Effector memory CD8-positive, alpha-beta T cell (primary cell): ENCODE measurements around the gene TRIM47.

Source experiments
- ATAC-seq: fragments of 150-1000 bp; cut with Tn5 transposase; replicated peaks from 2 replicates; pipeline ENCODE4 v1.10.0; 2021; ENCODE audit warnings: mild to moderate bottlenecking, moderate library complexity
- DNase-seq, 3 experiments: peaks; one replicate each; pipeline ENCODE4 v3.0.0; 2021
- H3K27ac Mint-ChIP-seq, 2 donors: one replicate each; pipeline ENCODE4 v1.8.0; 2022; ENCODE audit warnings: mild to moderate bottlenecking in 2 of 2, mixed read lengths in 2 of 2, moderate library complexity in 2 of 2
- H3K27me3 Mint-ChIP-seq, 2 donors: one replicate each; pipeline ENCODE4 v1.8.0; 2022; ENCODE audit warnings: mixed read lengths in 2 of 2
- H3K36me3 Mint-ChIP-seq: one replicate; pipeline ENCODE4 v1.8.0; 2022; ENCODE audit warnings: mild to moderate bottlenecking, moderate library complexity, mixed read lengths; ENCODE audit not compliant: insufficient read depth
- H3K4me1 Mint-ChIP-seq, 2 donors: one replicate each; pipeline ENCODE4 v1.8.0; 2022; ENCODE audit warnings: low read depth in 2 of 2, mixed read lengths in 2 of 2
- H3K4me3 Mint-ChIP-seq, 2 donors: one replicate each; pipeline ENCODE4 v1.8.0; 2022; ENCODE audit warnings: mild to moderate bottlenecking in 2 of 2, mixed read lengths in 2 of 2, moderate library complexity in 2 of 2
- H3K9me3 Mint-ChIP-seq, 2 donors: one replicate each; pipeline ENCODE4 v1.8.0; 2022; ENCODE audit warnings: mixed read lengths in 2 of 2

Gene TRIM47

GRCh38 chr17:75839942-75840798 lies 38.2 kb downstream of the TRIM47 start:
- peaks cover 63% of the 10 kb centered on the region for H3K36me3 Mint-ChIP-seq
- H3K4me1 Mint-ChIP-seq: peaks cover 6 to 17% of the 10 kb centered on the region in 2 donors
- no peaks in the 10 kb centered on the region for H3K9me3 Mint-ChIP-seq
- no peaks in the 10 kb centered on the region for H3K27me3 Mint-ChIP-seq
- peak overlapping the region in 1 of 2 donors; percentile 19 for H3K4me3 Mint-ChIP-seq
- DNase-seq: no peak
- peak overlapping the region; percentile 17 to 38 for H3K27ac Mint-ChIP-seq
- no peak for ATAC-seq

GRCh38 chr17:75838410-75838809 lies 40.0 kb downstream of the TRIM47 start:
- no peak for ATAC-seq
- H3K9me3 Mint-ChIP-seq: no peaks in the 10 kb centered on the region
- H3K27ac Mint-ChIP-seq: peak overlapping the region; percentile 26 to 87
- peaks cover 72% of the 10 kb centered on the region for H3K36me3 Mint-ChIP-seq
- peaks cover 12 to 23% of the 10 kb centered on the region in 2 donors for H3K4me1 Mint-ChIP-seq
- no peak for DNase-seq
- H3K27me3 Mint-ChIP-seq: no peaks in the 10 kb centered on the region
- no peak overlapping the region for H3K4me3 Mint-ChIP-seq

GRCh38 chr17:75837899-75838298 lies 40.5 kb downstream of the TRIM47 start:
- no peaks in the 10 kb centered on the region for H3K27me3 Mint-ChIP-seq
- peak overlapping the region; percentile 26 to 87 for H3K27ac Mint-ChIP-seq
- peak overlapping the region in 1 of 2 donors; percentile 37 for H3K4me3 Mint-ChIP-seq
- peaks cover 72% of the 10 kb centered on the region for H3K36me3 Mint-ChIP-seq
- H3K4me1 Mint-ChIP-seq: peaks cover 17 to 25% of the 10 kb centered on the region in 2 donors
- ATAC-seq (no peak), DNase-seq (no peak)
- H3K9me3 Mint-ChIP-seq: no peaks in the 10 kb centered on the region

GRCh38 chr17:75836605-75837004 lies 41.8 kb downstream of the TRIM47 start:
- H3K4me3 Mint-ChIP-seq: no peak overlapping the region
- DNase-seq: no peak
- H3K27me3 Mint-ChIP-seq: no peaks in the 10 kb centered on the region
- peaks cover 23 to 30% of the 10 kb centered on the region in 2 donors for H3K4me1 Mint-ChIP-seq
- no peak for ATAC-seq
- peaks cover 77% of the 10 kb centered on the region for H3K36me3 Mint-ChIP-seq
- no peaks in the 10 kb centered on the region for H3K9me3 Mint-ChIP-seq
- peak overlapping the region; percentile 52 to 60 for H3K27ac Mint-ChIP-seq

GRCh38 chr17:75835654-75835987 lies 42.8 kb downstream of the TRIM47 start:
- peak overlapping the region in 1 of 2 donors; percentile 91 for H3K27ac Mint-ChIP-seq
- H3K4me3 Mint-ChIP-seq: no peak overlapping the region
- no peak for ATAC-seq

GRCh38 chr17:75834928-75835653 lies 43.3 kb downstream of the TRIM47 start:
- peaks cover 23 to 31% of the 10 kb centered on the region in 2 donors for H3K4me1 Mint-ChIP-seq
- peaks cover 74% of the 10 kb centered on the region for H3K36me3 Mint-ChIP-seq
- H3K4me3 Mint-ChIP-seq: peak overlapping the region in 1 of 2 donors; percentile 17
- H3K27me3 Mint-ChIP-seq: no peaks in the 10 kb centered on the region
- ATAC-seq (no peak), DNase-seq (no peak)
- H3K27ac Mint-ChIP-seq: peak overlapping the region; percentile 91 to 97
- no peaks in the 10 kb centered on the region for H3K9me3 Mint-ChIP-seq

More at GRCh38 chr17:75835654-75835987, 42.8 kb downstream of the TRIM47 start:
- H3K9me3 Mint-ChIP-seq: no peaks in the 10 kb centered on the region
- DNase-seq: no peak
- peaks cover 23 to 30% of the 10 kb centered on the region in 2 donors for H3K4me1 Mint-ChIP-seq
- peaks cover 74% of the 10 kb centered on the region for H3K36me3 Mint-ChIP-seq
- H3K27me3 Mint-ChIP-seq: no peaks in the 10 kb centered on the region

GRCh38 chr17:75834279-75834920 lies 44.0 kb downstream of the TRIM47 start:
- Mint-ChIP-seq H3K36me3 (peaks cover 74% of the 10 kb centered on the region), H3K27me3 (no peaks in the 10 kb centered on the region), H3K4me1 (peaks cover 23 to 33% of the 10 kb centered on the region in 2 donors), H3K4me3 (peak overlapping the region in 1 of 2 donors; percentile 86), H3K27ac (peak overlapping the region; percentile 91 to 97), H3K9me3 (no peaks in the 10 kb centered on the region)
- no peak for DNase-seq
- no peak for ATAC-seq

- Mint-ChIP-seq H3K36me3 (peaks cover 68% of the 10 kb centered on the region), H3K9me3 (no peaks in the 10 kb centered on the region), H3K27me3 (no peaks in the 10 kb centered on the region), H3K4me1 (peaks cover 23 to 35% of the 10 kb centered on the region in 2 donors), H3K4me3 (peak overlapping the region; percentile 85 to 86), H3K27ac (peak overlapping the region; percentile 91 to 97)
- DNase-seq (peak in 2 of 3 experiments; percentile 25 to 29), ATAC-seq (peak; percentile 22)
Measured at GRCh38 chr17:75832652-75833400, 45.6 kb downstream of the TRIM47 start.

GRCh38 chr17:75832164-75832651 lies 46.2 kb downstream of the TRIM47 start:
- H3K27me3 Mint-ChIP-seq: no peaks in the 10 kb centered on the region
- peak overlapping the region; percentile 91 to 97 for H3K27ac Mint-ChIP-seq
- ATAC-seq: peak; percentile 74
- DNase-seq: peak; percentile 60 to 68 (median 64)
- H3K9me3 Mint-ChIP-seq: no peaks in the 10 kb centered on the region
- peak overlapping the region; percentile 85 to 86 for H3K4me3 Mint-ChIP-seq
- H3K36me3 Mint-ChIP-seq: peaks cover 64% of the 10 kb centered on the region
- peaks cover 23 to 37% of the 10 kb centered on the region in 2 donors for H3K4me1 Mint-ChIP-seq

GRCh38 chr17:75831032-75831571 lies 47.3 kb downstream of the TRIM47 start:
- H3K4me3 Mint-ChIP-seq: peak overlapping the region in 1 of 2 donors; percentile 31
- H3K27ac Mint-ChIP-seq: peak overlapping the region; percentile 85 to 91
- ATAC-seq (no peak), DNase-seq (no peak)
- H3K27me3 Mint-ChIP-seq: no peaks in the 10 kb centered on the region
- H3K4me1 Mint-ChIP-seq: peaks cover 23 to 40% of the 10 kb centered on the region in 2 donors
- no peaks in the 10 kb centered on the region for H3K9me3 Mint-ChIP-seq
- peaks cover 66% of the 10 kb centered on the region for H3K36me3 Mint-ChIP-seq

DNA sequence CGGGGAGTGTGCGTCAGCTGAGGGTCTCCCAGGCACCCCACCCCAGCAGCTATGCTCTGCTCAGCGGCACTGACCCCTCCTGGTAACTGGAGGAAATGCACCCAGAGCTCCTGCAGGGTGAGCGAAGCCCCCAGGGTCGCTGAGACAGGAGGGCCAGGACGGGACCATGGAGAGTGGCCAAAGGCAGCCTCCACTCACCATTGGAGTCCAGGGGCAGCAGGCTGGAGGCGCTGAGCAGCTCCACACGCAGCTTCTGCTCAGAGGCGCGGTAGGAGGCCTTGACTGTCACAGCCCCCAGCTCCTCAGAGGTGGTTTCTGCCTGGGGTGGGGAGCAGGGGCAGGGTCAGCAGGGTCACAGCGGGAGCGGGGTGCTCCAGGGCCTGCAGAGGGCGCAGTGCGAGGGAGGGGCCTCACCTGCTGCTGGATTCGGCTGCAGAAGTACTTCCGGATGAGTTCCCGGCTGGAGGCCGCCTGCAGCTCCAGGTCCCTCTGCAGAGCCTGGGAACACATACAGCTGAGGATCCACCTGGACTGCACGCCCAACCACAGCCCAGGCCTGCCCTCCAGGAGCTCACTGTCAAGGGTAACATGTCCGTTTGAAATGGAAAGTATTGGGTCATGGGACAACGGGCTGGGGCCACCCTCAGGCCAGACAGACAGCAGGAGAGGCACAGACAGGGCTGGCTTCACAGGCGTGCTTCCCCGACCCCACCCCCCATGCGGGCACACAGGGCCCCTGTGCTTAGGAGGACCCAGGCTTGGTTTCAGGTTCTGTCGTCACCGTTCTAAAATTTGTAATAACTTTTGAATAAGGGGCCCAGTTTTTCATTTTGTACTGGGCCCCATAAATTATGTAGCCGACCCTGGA lies 48.0 kb downstream of the TRIM47 start:
- Mint-ChIP-seq H3K27me3 (no peaks in the 10 kb centered on the region), H3K4me1 (peaks cover 23 to 40% of the 10 kb centered on the region in 2 donors), H3K36me3 (peaks cover 60% of the 10 kb centered on the region), H3K27ac (peak overlapping the region; percentile 72 to 85), H3K9me3 (no peaks in the 10 kb centered on the region), H3K4me3 (peak overlapping the region in 1 of 2 donors; percentile 31)
- DNase-seq: peak in 2 of 3 experiments; percentile 20 to 23
- no peak for ATAC-seq

- H3K27ac Mint-ChIP-seq: peak overlapping the region in 1 of 2 donors; percentile 72
- no peak for DNase-seq
- no peaks in the 10 kb centered on the region for H3K27me3 Mint-ChIP-seq
- ATAC-seq: no peak
- H3K9me3 Mint-ChIP-seq: no peaks in the 10 kb centered on the region
- peaks cover 54% of the 10 kb centered on the region for H3K36me3 Mint-ChIP-seq
- no peak overlapping the region for H3K4me3 Mint-ChIP-seq
- peaks cover 21 to 40% of the 10 kb centered on the region in 2 donors for H3K4me1 Mint-ChIP-seq
Measured at GRCh38 chr17:75829747-75830146, 48.6 kb downstream of the TRIM47 start.
